T1000 (cell line): ENCODE data around the gene LLCFC1.
"Not testable (repeated sequence)": the region's sequence is repeated elsewhere in the genome, so short reads cannot be mapped to it uniquely, and the experiment has no call there.

Experiments used
- DNase-seq: peaks from one replicate; lab custom pipeline; 2025; ENCODE audit warnings: mixed read lengths; lab: John Stamatoyannopoulos, UW

Gene LLCFC1

GRCh38 chr7:142942746-142943145, 3.5 kb downstream of the LLCFC1 start:
- DNase-seq = no peak

DNA sequence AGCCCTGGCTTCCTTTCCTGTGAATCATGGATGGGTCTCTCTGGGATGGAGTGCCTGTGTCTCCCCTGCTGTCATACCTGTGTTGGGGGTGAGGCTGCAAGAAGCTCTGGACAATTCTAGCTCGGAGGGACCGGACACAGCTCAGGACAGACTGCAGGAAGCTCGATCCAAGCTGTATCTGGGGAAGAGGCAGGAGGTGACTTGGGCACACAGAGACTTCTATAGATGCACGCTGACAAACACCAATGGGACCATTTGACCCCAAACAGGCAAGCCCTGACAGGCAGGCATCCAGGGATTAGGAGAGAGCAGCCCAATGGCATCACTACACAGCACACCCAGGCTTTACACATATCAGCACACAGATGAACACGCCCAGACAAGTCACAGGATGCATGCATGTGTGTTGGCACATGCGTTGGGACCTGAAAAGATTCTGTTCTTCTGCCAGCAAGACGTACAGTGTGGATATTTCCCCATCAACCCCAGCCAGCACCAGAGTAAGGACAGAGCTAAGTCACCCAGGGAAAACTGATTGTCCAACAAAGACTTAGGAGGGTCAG, 4.5 kb downstream of the LLCFC1 start:
- no peak for DNase-seq

DNA sequence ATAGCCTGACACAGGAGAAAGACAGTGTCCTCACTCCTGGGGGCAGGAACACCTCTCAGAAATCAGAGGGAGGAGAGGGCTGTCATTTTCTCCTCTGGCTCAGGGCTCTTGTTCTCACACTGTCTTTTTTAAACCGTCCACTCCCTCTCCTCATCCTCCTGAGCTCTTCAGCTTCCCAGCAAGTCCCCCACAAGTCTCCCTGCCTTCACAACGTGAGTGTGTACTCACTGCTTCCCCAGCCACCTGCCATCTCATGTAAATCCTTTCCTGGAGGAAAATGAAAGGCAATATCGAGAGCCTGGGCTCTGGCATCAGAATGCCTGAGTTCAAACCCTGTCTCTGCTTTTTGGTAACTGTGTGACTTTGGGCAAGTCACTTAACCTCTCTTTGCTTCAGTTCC, 5.7 kb downstream of the LLCFC1 start:
- DNase-seq = no peak

DNA sequence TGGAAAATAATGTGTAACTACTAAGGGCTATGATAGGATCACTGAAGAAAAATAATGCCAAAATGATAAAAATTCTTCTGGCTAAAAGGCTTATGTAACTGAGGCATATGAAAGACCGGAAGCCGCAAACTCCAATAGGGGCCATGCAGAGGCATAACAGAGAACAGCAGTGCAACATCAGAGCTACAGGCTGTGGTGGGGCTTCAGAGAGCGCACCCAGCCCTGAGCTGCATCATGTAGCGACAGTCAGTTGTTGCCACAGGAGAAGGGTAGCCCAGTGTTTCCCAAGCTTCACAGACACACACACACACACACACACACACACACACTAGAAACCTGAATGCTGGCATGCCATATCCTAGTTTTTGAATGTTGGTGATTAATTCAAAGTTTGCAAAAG, 9.3 kb downstream of the LLCFC1 start:
- DNase-seq = no peak

DNA sequence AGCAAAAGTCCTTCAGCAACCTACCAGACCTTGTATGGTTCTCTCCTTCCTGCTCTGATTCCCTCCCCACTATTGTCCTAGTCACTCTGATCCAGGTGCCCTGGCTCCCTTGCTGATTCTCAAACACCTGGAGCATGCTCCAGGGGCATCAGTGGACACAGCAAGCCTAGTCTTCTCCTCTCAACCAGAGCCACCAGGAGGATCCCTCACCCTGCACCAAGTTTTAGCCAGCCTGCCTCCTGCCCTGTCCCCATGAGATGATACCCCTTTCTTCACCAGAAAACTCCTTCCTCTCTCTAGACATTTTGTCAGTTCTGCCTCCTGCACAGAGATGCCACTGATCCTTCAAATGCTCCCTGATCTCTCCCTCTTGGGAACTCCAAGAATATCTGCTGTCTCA, 11.0 kb downstream of the LLCFC1 start:
- DNase-seq = no peak

- no peak for DNase-seq
Observed at GRCh38 chr7:142954680-142955268, 15.5 kb downstream of the LLCFC1 start.

GRCh38 chr7:142956951-142957623, 17.8 kb downstream of the LLCFC1 start:
- DNase-seq = no peak

DNA sequence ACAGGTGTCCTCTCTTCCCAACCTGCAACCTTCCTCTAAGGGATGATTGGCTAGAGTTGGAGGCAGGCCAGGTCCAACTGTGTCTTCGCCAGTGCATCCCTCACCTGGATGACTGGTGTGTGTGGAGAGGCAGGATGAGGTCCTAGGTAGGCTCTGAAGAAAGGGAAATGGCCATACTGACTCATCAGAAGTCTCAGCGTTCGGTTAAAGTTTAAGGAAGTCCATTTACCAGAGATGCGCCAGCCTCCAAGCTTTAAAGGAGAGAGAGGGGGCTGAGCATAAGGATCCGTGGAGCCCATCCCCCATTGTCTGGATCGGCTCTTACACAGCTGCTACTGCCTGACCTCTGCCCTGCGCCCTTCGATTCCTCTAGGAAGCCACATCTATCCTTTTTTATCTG, 18.4 kb downstream of the LLCFC1 start:
- no peak for DNase-seq

DNA sequence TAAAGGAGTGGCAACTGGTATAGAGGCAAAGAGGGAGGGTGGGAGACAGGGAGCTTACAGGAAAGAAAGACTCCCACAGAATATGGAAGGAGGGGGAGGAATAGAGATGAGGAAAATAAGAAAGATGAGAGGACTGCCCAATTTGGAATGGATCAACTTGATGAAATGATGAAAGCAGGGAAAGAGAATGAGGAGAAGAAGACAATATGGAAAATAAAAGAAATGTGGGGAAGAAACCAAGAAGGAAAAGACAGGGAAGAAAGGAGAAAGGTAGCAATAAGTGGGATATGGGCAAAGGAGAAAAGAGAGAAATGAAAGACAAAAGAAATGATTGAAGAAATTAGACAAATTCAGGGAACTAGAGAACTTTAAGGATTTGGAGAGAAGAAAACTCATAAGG, 19.9 kb downstream of the LLCFC1 start:
- DNase-seq = no peak

GRCh38 chr7:142960955-142961512, 21.8 kb downstream of the LLCFC1 start:
- no peak for DNase-seq

DNA sequence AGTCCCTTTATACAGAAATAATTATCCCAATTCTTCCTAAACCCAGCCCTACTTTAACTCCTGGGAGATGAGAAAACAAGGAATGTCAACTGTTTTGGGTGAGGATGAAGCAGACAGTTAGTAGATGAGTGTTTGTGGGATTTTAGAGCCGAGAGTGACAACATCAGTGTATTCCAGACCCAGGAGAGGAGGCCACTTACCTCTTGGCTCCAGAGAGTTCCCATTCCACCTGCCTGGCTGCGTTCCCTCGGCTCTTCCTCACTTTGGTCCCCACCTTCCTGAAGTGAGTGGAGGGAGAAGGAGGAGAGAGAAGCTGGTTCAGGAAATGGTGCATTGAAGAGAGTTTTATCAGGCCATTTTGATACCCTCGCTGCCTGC, 22.3 kb downstream of the LLCFC1 start:
- no peak for DNase-seq

GRCh38 chr7:142961973-142962926, 23.0 kb downstream of the LLCFC1 start, which contains the start of gene KEL:
Gene KEL (minus strand): TSS chr7:142962363. CDS start chr7:142962206, 157 bp downstream.
- DNase-seq = no peak

DNA sequence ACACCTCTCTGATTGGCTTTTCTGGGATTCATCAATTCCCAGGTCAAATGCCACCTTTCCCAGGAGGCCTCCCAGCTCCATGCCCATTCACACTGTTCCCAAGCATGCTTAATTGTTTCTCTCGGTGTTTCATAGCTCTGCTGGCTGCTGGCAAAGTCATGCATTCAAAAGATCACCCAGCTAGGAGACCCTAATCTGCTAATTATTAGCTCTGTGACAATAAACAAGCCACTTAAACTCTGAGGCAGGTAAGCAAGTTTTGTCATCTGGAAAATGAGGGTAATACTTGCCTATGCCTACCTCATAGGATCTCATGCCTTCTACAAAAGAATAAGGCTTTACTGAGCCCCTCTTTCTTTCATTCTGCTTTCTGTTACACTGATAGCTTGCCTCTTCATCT, 23.7 kb downstream of the LLCFC1 start:
- no peak for DNase-seq

DNA sequence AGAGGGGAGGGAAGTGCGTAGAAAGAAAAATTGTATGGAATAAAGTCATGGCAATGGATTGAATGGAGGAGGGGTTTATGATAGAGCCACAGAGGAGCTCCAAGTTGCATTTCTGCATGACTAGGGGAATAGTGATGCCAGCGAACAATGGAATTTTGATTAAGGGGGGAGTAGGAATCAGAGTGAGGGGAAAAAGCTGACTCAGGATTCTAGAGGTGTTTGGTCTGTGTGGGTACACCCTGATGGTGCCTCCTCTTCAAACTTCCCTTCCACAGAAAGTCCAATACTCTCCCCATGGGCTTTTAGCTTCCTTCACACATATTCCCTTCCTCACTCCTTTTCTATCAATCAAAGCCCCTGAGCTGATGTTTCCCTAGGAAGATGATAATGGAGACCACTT, 24.7 kb downstream of the LLCFC1 start:
- no peak for DNase-seq

DNA sequence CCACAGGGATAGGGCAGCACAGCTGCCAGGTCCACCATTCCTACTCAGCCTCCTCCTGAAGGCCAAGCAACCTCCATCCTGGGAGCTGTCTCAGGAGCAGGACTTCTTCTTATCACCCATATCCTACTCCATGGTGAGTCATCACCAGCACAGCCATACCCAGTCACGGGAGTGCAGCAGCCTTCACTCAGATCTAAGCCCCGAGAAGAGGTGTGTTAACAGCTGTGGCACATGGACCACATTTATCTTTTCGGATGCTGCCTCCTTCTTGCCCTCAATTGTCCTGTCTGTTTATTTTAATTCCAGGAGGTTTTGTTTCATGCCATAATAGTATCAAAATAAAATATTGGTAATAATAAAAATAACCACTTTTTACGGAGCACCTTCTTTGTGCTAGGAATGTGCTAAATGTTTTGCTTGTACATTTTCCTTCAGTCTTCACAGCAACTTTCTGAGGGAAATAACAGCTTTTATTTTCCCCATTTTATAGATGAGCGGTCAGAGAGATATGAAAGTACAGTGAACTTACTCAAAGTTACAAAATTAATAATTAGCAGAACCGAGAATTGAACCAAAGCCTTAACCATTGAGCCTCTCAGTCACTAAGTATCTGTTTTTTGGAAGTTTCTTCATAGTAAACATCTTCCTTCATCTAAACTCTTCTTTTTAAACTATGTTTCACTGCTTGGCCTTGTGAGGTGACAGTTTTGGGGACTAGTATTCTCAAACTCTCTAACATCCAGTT, 25.4 kb downstream of the LLCFC1 start:
- DNase-seq = no peak

- no peak for DNase-seq
Observed at GRCh38 chr7:142968229-142968628, 28.9 kb downstream of the LLCFC1 start.

DNA sequence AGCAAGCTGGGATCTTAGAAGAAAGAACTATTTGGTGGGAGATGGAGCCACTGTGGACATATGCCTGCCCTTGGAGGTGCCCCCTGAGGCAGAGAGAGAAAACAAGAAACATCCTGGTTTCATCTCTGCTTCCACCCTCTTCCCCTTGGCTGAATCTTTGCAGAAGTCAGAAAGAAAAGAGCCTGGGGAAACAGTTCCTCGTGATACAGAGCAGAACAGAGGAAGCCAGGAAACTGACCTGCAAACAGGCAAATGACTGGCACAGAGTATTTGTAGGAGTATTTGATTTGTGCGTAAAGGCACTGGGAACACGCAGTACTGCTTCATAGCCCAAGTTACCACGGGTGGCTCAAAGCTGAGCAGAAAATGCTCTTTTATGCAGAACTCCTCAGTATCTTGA, 29.9 kb downstream of the LLCFC1 start:
- no peak for DNase-seq

DNA sequence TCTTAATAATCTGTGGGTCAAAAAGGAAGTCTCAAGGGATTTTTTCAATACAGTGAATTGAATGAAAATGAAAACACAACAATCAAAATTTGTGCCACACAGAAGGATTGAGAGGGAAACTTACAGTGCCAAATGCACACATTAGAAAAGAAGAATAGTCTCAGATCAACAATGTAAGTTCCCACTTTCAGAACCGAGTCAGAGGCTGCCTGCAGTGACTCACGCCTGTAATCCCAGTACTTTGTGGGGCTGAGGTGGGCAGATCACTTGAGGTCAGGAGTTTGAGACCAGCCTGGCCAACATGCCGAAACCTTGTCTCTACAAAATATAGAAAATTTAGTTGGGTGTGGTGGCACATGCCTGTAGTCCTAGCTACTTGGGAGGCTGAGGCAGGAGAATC, 35.3 kb downstream of the LLCFC1 start:
- DNase-seq = no peak

GRCh38 chr7:142978402-142978801, 39.1 kb downstream of the LLCFC1 start:
- not testable (repeated sequence) for DNase-seq

GRCh38 chr7:142983825-142984224, 44.5 kb downstream of the LLCFC1 start:
- no peak for DNase-seq

DNA sequence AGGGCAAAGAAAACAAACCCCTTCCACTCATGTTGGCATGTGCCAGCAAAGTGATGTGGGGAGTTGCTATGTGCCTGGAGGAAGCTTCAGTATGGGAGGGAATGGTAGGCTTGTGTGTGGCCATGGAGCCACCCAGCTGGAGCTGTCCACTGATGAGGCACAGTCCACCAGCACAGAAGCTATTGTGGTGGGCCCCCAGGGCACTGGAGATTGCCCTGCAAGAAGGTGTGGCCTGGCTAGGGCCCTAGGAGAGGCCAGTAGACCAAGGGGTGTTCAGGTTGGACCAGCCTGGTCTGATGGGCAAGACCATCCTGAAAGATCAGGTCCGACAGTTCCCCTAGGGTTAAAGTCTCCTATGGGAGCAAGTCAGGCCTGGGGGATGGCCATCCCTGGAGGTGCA, 45.0 kb downstream of the LLCFC1 start:
- DNase-seq = no peak
